Measurements from ENCODE around the gene HOMER2.
"Not testable (repeated sequence)": the region's sequence is repeated elsewhere in the genome, so short reads cannot be mapped to it uniquely, and the experiment has no call there.

HOMER2 gene

GRCh38 chr15:82952158-82953081 is at the start of gene HOMER2:
TSS of gene HOMER2 (minus strand) at chr15:82952720. CDS start at chr15:82952535, 185 bp downstream.
- no peak for DNase-seq

GRCh38 chr15:83000672-83001031 is 48.1 kb upstream of the HOMER2 start:
- not testable (repeated sequence) for DNase-seq

- peak; percentile 16 for DNase-seq
Observed at GRCh38 chr15:82999905-83000671, 47.6 kb upstream of the HOMER2 start.

DNA sequence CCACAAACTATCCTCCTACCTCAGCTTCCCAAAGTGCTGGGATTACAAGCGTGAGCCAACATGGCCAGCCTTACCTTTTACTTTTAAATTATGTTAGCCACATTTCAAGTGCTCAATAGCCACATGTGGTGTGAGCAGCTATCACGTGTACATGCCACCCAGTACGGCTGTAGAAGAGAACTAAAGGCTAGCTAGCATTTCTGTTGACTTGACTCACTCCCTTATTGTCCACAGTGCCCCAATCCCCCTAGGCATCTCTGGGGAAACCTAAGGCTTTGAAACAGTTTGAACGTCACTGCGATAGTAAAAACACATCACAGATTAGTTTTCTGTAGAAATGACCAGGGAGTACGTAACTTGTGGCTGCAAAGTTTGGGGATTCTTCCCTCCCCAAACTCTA is 46.9 kb upstream of the HOMER2 start:
- DNase-seq, result no peak

DNA sequence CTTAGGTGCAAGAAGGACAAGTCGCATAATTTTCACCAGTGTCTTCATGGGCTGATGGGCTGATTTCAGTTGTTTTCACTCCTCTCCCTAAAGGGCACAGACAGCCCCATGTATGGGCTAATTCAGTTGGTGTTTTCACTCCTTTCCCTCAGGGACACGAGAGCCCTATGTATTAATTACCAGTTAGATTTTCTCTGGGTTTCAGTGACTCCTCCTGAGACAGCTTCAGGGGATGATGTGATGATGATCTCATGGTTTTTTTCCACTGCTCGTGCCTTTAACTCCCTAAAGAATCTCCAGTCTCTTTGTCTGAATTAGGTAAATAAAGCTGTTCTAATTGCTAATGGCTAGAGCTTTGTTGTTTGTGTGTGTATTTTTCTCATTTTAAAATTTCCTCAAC is 43.4 kb upstream of the HOMER2 start:
- no peak for DNase-seq

DNA sequence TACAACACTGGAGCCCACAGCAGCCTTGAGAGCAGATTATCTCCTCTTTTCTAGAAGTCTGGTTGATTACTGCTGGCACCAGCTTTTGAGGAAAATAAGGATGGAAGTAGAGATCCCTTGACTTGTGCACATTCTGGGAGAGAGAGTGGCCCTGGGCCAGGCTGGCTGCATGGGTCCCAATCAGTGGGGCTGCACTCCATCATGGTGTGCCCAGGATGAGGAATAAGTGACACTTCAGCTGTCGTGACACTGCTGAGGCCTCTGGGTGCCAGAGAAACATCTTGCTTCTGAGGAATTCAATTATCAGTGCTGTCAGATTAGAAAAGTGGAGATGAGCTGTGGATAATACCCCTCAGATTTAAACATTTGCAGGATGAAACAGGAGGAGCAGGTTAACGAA is 42.6 kb upstream of the HOMER2 start:
- DNase-seq, result no peak

DNA sequence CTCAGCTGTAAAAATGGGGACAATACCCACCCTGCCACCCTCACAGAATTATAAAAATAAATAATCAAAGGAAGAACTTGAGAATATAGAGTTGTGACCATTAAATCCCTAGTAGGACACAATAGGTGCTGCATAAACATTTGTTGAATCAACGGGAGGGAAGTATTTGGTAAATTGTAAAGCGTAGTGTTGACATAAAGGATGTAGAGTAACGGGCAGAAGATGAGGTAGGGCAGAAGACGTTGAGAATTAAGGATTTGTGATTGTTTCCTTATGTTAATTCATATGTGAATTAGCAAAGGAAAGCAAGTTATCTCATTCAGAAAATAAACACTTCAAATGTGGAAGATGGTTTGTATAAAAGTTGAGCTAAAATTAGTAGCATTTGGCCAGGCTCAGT is 40.6 kb upstream of the HOMER2 start:
- DNase-seq, result no peak

DNA sequence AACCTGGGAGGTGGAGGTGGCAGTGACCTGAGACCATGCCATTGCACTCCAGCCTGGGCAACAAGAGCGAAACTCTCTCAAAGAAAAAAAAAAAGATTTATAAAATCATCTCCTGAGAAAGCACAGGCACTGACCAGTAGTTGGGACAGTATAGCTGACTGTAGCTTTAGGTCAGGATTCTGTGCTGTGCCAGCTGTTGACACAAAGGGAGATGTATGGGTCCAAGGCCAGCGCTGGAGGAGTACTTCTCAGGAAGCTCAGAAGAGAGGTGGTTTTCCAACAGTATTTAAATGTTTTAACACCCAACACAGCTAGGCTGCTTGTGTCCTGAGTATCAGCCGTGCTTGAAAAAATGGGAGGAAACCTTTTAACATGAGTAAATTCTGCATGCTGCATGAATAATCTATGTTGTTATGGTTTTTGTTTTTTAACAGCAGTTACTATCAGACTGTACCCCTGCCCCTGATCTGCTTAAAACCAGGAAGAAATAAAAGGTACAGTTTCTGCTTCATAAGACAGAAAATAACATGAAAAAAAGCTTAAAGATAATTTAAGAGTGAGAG is 40.0 kb upstream of the HOMER2 start:
- DNase-seq, result no peak

- DNase-seq, result no peak
Observed at GRCh38 chr15:82986442-82986780, 33.9 kb upstream of the HOMER2 start.

DNA sequence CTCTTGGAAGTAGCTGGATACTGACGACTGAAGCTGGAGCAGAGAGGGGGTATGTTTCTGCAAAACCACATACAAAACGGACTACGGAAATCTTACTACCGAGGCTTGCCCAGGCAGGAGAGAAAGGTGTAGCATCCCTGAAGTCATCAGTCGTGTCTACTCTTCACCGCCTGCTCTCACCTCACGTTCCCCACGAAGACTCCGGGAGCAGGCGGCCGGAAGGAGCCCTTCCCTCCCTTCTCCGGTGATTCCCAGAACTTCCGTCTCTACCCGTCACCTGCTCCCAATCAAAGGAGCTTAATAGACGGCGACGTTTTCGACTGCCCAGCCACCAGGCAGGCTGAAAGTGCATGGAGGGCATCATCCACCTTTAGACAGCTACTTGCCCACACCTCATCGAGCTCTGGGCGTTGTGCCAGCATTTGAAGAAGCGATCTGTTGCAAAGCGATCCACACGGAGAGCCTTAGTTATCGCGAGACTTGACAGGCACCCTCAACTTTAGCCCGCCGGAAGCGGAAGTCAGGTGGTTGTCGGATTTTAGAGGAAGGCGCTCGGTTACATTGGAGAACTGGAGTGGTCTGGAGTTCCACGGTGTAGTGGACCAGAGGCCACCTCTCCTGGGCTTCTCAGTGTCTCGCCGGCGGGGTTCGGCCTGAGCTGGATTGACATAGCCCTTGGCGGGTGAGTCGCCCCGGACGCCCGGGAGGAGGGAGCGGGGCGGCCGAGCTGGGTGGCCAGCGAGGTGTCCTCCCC is 33.3 kb upstream of the HOMER2 start, which contains the start of gene RAMAC:
RAMAC (plus strand) TSS at position 523 of the 754 bp plus-strand sequence. CDS start 2,809 bp downstream, outside the sequence.
- peak; percentile 93 for DNase-seq

DNA sequence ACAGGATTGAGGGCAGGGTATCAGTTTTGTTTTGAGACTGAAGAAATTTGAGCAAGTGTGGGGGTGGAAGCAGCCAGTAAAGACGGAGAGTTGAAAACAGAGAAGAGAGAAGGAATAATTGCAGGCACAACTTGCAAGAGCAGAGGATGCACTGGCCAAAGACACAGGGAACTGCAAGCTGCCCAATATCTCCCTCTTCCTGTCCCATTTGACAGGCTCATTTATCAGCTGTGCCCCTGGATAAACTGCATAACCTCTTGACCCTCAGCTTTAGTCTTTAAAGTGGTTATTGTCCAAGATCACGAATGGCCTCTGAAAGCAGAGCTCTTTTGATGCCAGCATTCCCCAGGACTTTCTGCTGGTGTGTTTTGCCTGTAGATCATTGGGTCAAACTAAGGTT is 28.5 kb upstream of the HOMER2 start:
- no peak for DNase-seq

- DNase-seq, result no peak
Observed at GRCh38 chr15:82979726-82980125, 27.2 kb upstream of the HOMER2 start.

- no peak for DNase-seq
Observed at GRCh38 chr15:82978438-82978837, 25.9 kb upstream of the HOMER2 start.

- DNase-seq, result no peak
Observed at GRCh38 chr15:82977076-82977475, 24.6 kb upstream of the HOMER2 start.

DNA sequence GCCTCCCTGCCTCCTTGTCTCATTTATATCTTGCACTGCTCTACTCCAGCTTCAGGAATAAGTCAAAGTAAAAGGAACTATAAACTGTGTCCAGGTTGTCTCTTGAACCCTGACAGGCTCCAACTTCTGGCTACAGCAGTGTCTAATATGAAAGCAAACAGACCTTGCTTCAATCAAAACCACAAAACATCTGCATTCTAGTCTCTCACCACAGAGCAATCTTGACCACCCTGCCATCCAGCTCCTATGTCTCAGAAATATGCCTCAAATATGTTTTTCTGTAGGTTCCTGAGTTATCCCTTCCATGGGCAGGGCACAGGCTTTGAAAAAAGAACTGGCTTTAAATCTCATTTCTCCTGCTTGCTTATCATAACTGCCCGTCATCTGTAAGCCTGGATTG is 20.5 kb upstream of the HOMER2 start:
- DNase-seq, result no peak

DNA sequence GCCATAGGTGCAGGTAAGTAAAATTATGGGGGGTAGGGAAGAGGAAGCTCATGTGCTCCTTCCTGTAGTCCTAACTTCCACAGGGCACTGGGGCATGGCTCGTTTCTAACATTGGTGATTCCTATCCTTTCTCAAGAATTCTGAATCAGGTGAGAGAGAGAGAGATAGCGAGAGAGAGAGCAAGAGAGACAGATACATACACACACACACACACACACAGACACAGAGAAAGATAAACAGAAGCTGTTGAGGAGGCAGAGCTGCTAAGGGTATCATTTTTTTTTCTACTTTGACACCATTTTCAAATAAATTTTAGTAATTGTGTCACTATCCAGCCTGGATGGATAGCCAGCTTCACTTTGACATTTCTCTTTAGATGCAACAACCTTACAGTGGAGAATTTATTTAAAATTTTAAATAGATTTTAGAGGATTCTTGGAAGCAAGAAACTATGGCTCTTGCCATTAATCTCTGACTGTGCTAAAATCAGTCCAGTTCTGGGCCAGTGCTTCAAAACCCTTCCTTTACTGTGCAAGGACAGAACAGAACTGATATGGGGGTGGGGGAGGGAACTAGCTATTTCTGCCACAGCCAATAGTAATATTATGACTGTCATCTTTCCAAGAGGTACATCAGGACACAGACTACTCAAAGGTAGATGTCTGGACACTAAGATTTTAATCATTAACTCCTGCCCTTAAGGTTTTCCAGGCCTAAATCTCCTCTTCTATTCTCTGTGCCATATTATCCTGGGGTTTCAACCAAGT is 18.9 kb upstream of the HOMER2 start:
- no peak for DNase-seq

DNA sequence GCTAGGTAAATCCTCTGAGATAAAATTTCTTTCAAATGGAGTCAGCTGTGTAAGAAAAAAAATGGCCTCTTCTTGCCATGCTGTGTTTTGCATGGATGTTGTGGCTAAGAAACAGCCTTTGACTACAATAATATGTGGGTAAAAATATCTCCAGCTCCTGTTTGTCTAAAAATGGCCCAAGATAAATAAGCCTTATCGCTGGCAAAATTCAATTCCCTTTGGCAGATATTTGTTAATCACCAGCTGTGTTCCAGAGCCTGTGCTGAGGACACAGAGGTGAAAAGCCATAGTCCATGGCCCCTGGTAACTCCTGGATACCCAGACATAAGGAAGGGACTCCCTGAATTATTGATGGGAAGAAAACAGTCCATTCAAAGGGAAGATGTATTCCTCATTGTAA is 18.2 kb upstream of the HOMER2 start:
- no peak for DNase-seq

GRCh38 chr15:82970078-82970686 is 17.7 kb upstream of the HOMER2 start:
- DNase-seq, result no peak

DNA sequence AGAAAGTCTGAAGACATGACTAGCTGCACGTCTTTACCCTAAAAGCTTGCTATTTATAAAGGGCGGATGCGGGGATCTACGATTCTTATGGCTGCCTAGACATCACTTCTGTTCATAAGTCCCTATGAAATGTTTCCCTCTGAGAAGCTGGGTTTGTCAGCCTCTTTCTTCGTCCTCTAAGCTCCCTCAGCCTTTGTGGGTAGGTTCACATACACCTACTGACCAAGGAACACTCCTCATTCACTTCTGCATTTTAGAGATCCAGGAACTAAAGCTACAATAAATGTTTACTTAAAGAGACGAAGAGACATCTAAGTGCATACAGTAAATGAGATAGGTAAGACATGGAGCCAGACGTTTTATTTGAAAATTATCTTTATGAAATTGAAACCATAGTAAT is 16.8 kb upstream of the HOMER2 start:
- no peak for DNase-seq

GRCh38 chr15:82968066-82968465 is 15.5 kb upstream of the HOMER2 start:
- no peak for DNase-seq

- no peak for DNase-seq
Observed at GRCh38 chr15:82966671-82967071, 14.2 kb upstream of the HOMER2 start.

- DNase-seq, result no peak
Observed at GRCh38 chr15:82964890-82965289, 12.4 kb upstream of the HOMER2 start.
